HCT116 (cell line): ENCODE measurements around the gene CLCN4. TPM values are rescaled to one million over a fixed set of nuclear protein-coding genes. Genes with fewer than 3 reads are reported as not detected.
A peak's percentile ranks its signal among the peaks of the same experiment; 100 is the strongest.

ENCODE experiments used
- ATAC-seq: fragments of 200-7000 bp; cut with Tn5 transposase; 2 replicates; pipeline ENCODE4 v1.9.1; 2020; ENCODE audit warnings: mild to moderate bottlenecking, moderate library complexity
- Bru-seq: library from RNA; stranded (reverse); fragments of 400-500 nt; gene quantifications from one replicate; lab custom pipeline; 2021; lab: Mats Ljungman, UMichigan
- BruChase-seq, 2 experiments: library from RNA; stranded (reverse); fragments of 400-500 nt; gene quantifications; one replicate each; lab custom pipeline; 2021; lab: Mats Ljungman, UMichigan
- BruUV-seq: library from RNA; stranded (reverse); fragments of 400-500 nt; replicated peaks from 2 replicates; lab custom pipeline; 2021; lab: Mats Ljungman, UMichigan
- CTCF ChIA-PET: fragments of 300-600 bp; sonication (Branson Sonifier 250); formaldehyde crosslinking; loops from one replicate; lab custom pipeline; 2021; ENCODE audit warnings: antibody characterized with exemption; lab: Charles Lee
- POLR2A ChIA-PET: fragments of 300-600, 350-600 bp; sonication (Branson Sonifier 250); formaldehyde crosslinking; loops from one replicate; lab custom pipeline; 2021; ENCODE audit warnings: antibody characterized with exemption; lab: Charles Lee
- RAD21 ChIA-PET, 2 experiments: fragments of 300-600 bp; sonication (Branson Sonifier 250); formaldehyde crosslinking; loops; one replicate each; lab custom pipeline; 2023; ENCODE audit warnings: low total read pairs in 2 of 2; ENCODE audit not compliant: uncharacterized antibody in 2 of 2, unreplicated experiment in 2 of 2, low non-redundant PET in 1 of 2; lab: Charles Lee
- DNase-seq: peaks from one replicate; pipeline ENCODE4 v3.0.0-alpha.2; 2010; ENCODE audit warnings: low read depth, low spot score
- H2AFZ ChIP-seq: fragments of 200-600 bp; shearing (Covaris generic), sonication (generic); 2 replicates; pipeline ENCODE4 v1.6.1; 2017; ENCODE audit warnings: low read depth, mixed run types, mixed read lengths, antibody characterized with exemption, low read length; ENCODE audit not compliant: poor library complexity, severe bottlenecking
- H3K27ac ChIP-seq: 2 replicates; pipeline ENCODE4 v1.5.1; 2012; ENCODE audit warnings: low read depth, low read length
- H3K27me3 ChIP-seq: fragments of 200-600 bp; sonication (generic); 2 replicates; pipeline ENCODE4 v1.6.1; 2016; ENCODE audit warnings: mixed run types, low read length, mixed read lengths; ENCODE audit not compliant: insufficient read depth
- H3K36me3 ChIP-seq, 2 experiments: fragments of 200-500 bp in 1 of 2; fragments of 200-600 bp in 1 of 2; sonication (Bioruptor generic) in 1 of 2; sonication (generic) in 1 of 2; 2 replicates each; pipeline versions ENCODE4 v1.5.1 to v1.6.1; 2014 to 2016; ENCODE audit warnings: low read length in 2 of 2, inconsistent platforms in 1 of 2, mixed read lengths in 1 of 2, mixed run types in 1 of 2; ENCODE audit not compliant: insufficient read depth in 2 of 2, control insufficient read depth in 1 of 2
- H3K4me1 ChIP-seq, 2 experiments: fragments of 200-600 bp in 1 of 2; sonication (generic) in 1 of 2; 2 replicates each; pipeline versions ENCODE4 v1.5.1 to v1.6.1; 2012 to 2017; ENCODE audit warnings: low read length in 2 of 2, inconsistent platforms in 1 of 2, mild to moderate bottlenecking in 1 of 2, mixed read lengths in 1 of 2, mixed run types in 1 of 2, moderate library complexity in 1 of 2; ENCODE audit not compliant: insufficient read depth in 2 of 2, control insufficient read depth in 1 of 2
- H3K4me2 ChIP-seq: fragments of 200-600 bp; sonication (generic); 2 replicates; pipeline ENCODE4 v1.6.1; 2017; ENCODE audit warnings: mixed run types, low read length, mixed read lengths
- H3K4me3 ChIP-seq, 2 experiments: fragments of 200-600 bp in 1 of 2; sonication (generic) in 1 of 2; replicated peaks in 1 of 2; 2 replicates each; pipeline ENCODE4 v1.5.1; 2011 to 2016; ENCODE audit warnings: low read length in 2 of 2, control low read depth in 1 of 2, low read depth in 1 of 2, mild to moderate bottlenecking in 1 of 2, mixed read lengths in 1 of 2, mixed run types in 1 of 2
- H3K79me2 ChIP-seq: fragments of 200-600 bp; sonication (generic); 2 replicates; pipeline ENCODE4 v1.6.1; 2017; ENCODE audit warnings: mild to moderate bottlenecking, mixed run types, low read length, moderate library complexity, mixed read lengths; ENCODE audit not compliant: insufficient read depth
- H3K9ac ChIP-seq: fragments of 200-600 bp; sonication (generic); 2 replicates; pipeline ENCODE4 v1.6.1; 2016; ENCODE audit warnings: low read length, mixed read lengths
- H3K9me2 ChIP-seq: fragments of 200-600 bp; sonication (generic), shearing (Covaris generic); 2 replicates; pipeline ENCODE4 v1.6.1; 2017; ENCODE audit warnings: mixed run types, mild to moderate bottlenecking, moderate library complexity; ENCODE audit not compliant: insufficient read depth
- H3K9me3 ChIP-seq, 2 experiments: fragments of 200-500 bp in 1 of 2; fragments of 200-600 bp in 1 of 2; sonication (Bioruptor generic) in 1 of 2; sonication (generic) in 1 of 2; 2 replicates each; pipeline ENCODE4 v1.6.1; 2014 to 2017; ENCODE audit warnings: low read length in 2 of 2, mixed read lengths in 2 of 2, inconsistent platforms in 1 of 2, low read depth in 1 of 2, mild to moderate bottlenecking in 1 of 2, mixed run types in 1 of 2, moderate library complexity in 1 of 2; ENCODE audit not compliant: control insufficient read depth in 1 of 2, insufficient read depth in 1 of 2
- H4K20me1 ChIP-seq: fragments of 200-600 bp; sonication (generic), shearing (Covaris generic); 2 replicates; pipeline ENCODE4 v1.6.1; 2017; ENCODE audit warnings: mixed run types, mild to moderate bottlenecking, moderate library complexity; ENCODE audit not compliant: insufficient read depth
- EGR1 ChIP-seq: IDR thresholded peaks from 2 replicates; pipeline ENCODE4 v1.6.1; 2012; ENCODE audit warnings: low read depth
- MAX ChIP-seq: IDR thresholded peaks from 2 replicates; pipeline ENCODE4 v1.6.1; 2012
- POLR2A ChIP-seq: IDR thresholded peaks from 2 replicates; pipeline ENCODE4 v1.7.0; 2011; ENCODE audit warnings: borderline replicate concordance; ENCODE audit not compliant: insufficient read depth, insufficient read length; ENCODE audit errors: extremely low read depth
- ZBTB33 ChIP-seq: IDR thresholded peaks from 2 replicates; pipeline ENCODE4 v1.6.1; 2011; ENCODE audit warnings: mild to moderate bottlenecking, low read length, moderate library complexity; ENCODE audit not compliant: insufficient replicate concordance; ENCODE audit errors: extremely low read depth
- ZFX ChIP-seq: fragments of 450-650 bp; IDR thresholded peaks from 2 replicates; pipeline ENCODE4 v1.6.1; 2017
- intact Hi-C: fragments of 100-400 bp; cut with micrococcal nuclease; formaldehyde crosslinking; loops from 2 replicates; pipeline ENCODE4 v1.10.0; 2022
- long read RNA-seq: library from polyadenylated mRNA; unstranded; transcript quantifications from one replicate; pipeline ENCODE4 v2.0.0, GENCODE V29; 2021; ENCODE audit not compliant: unreplicated experiment
- polyA plus RNA-seq: library from polyadenylated mRNA; unstranded; fragments of >200 nt; gene quantifications from 2 replicates; pipeline ENCODE4 v1.2.1, GENCODE V29; 2012; ENCODE audit warnings: missing spikeins
- total RNA-seq: library from RNA; stranded (reverse); gene quantifications from one replicate; pipeline ENCODE4 v1.2.1, GENCODE V29; 2021; ENCODE audit not compliant: unreplicated experiment

The CLCN4 gene
- total RNA-seq = 3.1 TPM
- 1.7 and 1.8 TPM in 2 replicates for polyA plus RNA-seq
- Bru-seq, nascent RNA = percentile 36 among the genes with signal in this experiment
- BruChase-seq, experiment 1, labeled RNA remaining after a 6-hour chase = percentile 44 among the genes with signal in this experiment
- percentile 36 among the genes with signal in this experiment for BruChase-seq, experiment 2, labeled RNA remaining after a 2-hour chase
- long read RNA-seq, full-length matches to known transcripts = 3 of 5 reads
- long read RNA-seq, partial matches to known transcripts = 0 of 5 reads
- long read RNA-seq, other reads (novel, unspliced or antisense) = 2 of 5 reads

GRCh38 chrX:10156199-10157031 lies at the start of gene CLCN4:
Gene CLCN4 (plus strand): TSS chrX:10156975. CDS start chrX:10185033, 28,058 bp downstream.
- peak; percentile 98 for ATAC-seq
- Histone ChIP-seq H3K27ac (peak within 1 kb of the TSS; percentile 35), H3K4me2 (peak within 1 kb of the TSS; percentile 77), H3K9me2 (no peaks in the 10 kb centered on the region), H3K4me1 (peaks cover 4 to 17% of the 10 kb centered on the region in 2 experiments; a peak in 3 of 4 replicates), H4K20me1 (no peaks in the 10 kb centered on the region), H3K4me3 (peak within 1 kb of the TSS; percentile 40 to 55), H3K9ac (peak within 1 kb of the TSS; percentile 46), H3K9me3 (no peaks in the 10 kb centered on the region), H3K79me2 (no peaks in the 10 kb centered on the region), H2AFZ (peak within 1 kb of the TSS; percentile 68), H3K36me3 (no peaks in the 10 kb centered on the region), H3K27me3 (no peaks in the 10 kb centered on the region)
- DNase-seq = peak; percentile 10
- intact Hi-C loops = no loop called here
- ChIA-PET CTCF (no interaction called here), POLR2A (no interaction called here), RAD21 (no interaction called here)
- peak; percentile 49; the same call in 1 of the 2 replicates for TF ChIP-seq MAX
- no peak for TF ChIP-seq ZBTB33
- TF ChIP-seq EGR1 = no peak
- TF ChIP-seq ZFX = no peak
- TF ChIP-seq POLR2A = no peak
- BruUV-seq = no TSS peak
